Ectodermal cell (in vitro differentiated cells): ENCODE measurements around the gene SH2B3.

Source experiments
- H3K27ac ChIP-seq: 2 replicates; pipeline ENCODE4 v1.7.0; 2013; ENCODE audit warnings: mild to moderate bottlenecking, low read depth, low read length; ENCODE audit not compliant: insufficient read depth, poor library complexity, severe bottlenecking
- H3K27me3 ChIP-seq: 2 replicates; pipeline ENCODE4 v1.7.0; 2013; ENCODE audit warnings: mild to moderate bottlenecking, low read length; ENCODE audit not compliant: insufficient read depth, control insufficient read depth, poor library complexity, severe bottlenecking
- H3K36me3 ChIP-seq: one replicate; pipeline ENCODE4 v1.7.0; 2013; ENCODE audit warnings: low read length; ENCODE audit not compliant: control insufficient read depth, insufficient read depth
- H3K4me1 ChIP-seq: one replicate; pipeline ENCODE4 v1.7.0; 2013; ENCODE audit warnings: low read length; ENCODE audit not compliant: control insufficient read depth, insufficient read depth
- H3K4me3 ChIP-seq: 2 replicates; pipeline ENCODE4 v1.7.0; 2013; ENCODE audit warnings: low read depth, low read length, control low read depth; ENCODE audit not compliant: insufficient read depth
- H3K9me3 ChIP-seq: 2 replicates; pipeline ENCODE4 v1.7.0; 2013; ENCODE audit warnings: mild to moderate bottlenecking, low read length, moderate library complexity; ENCODE audit not compliant: control insufficient read depth
- WGBS, 2 experiments: methylation state at CpG; one replicate each; pipeline ENCODE4 v1.1.7; 2013; ENCODE audit warnings: missing lambda C conversion rate in 2 of 2; 5-methylcytosine and 5-hydroxymethylcytosine counted together

Gene SH2B3

DNA sequence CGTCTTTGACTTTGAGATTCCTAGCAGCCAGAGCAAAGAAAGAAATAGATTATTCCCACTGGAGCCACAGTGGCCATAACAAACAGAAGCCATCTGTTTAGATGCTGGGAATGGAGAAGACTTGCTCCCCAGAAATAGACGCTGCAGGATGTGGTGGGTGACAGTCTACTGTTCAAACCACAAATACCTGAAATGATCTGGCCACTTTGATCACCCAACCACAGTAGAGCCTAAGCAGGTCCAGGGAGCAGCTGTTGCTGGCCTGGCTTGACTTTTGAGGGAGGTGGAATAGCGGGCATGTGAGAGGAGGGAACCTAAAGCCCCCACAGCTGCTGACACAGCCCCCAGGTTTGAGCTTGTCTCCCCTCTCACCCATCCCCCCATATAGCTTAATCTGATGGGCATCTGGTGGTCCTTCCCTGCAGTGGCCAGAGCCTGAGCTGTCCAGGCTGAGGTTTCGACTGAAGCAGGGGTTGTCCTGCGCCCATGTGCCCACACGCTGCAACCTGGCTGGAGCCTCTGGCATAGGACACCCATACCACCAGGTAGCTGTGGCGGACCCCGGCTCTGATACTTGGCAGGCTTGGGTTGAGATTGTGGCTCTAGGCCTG lies 38.7 kb downstream of the SH2B3 start:
- H3K4me1 ChIP-seq: peaks cover 5% of the 10 kb centered on the region
- H3K4me3 ChIP-seq: no peak overlapping the region
- H3K27me3 ChIP-seq: no peaks in the 10 kb centered on the region
- 94 to 95% methylated on average over 8 of the region's 8 CpGs for WGBS, 2 experiments
- no peaks in the 10 kb centered on the region for H3K36me3 ChIP-seq
- no peak overlapping the region for H3K27ac ChIP-seq
- H3K9me3 ChIP-seq: no peaks in the 10 kb centered on the region

GRCh38 chr12:111444925-111445725 lies 39.4 kb downstream of the SH2B3 start:
- 86 to 88% methylated on average over 11 of the region's 11 CpGs for WGBS, 2 experiments
- Histone ChIP-seq H3K4me3 (no peak overlapping the region), H3K36me3 (no peaks in the 10 kb centered on the region)

DNA sequence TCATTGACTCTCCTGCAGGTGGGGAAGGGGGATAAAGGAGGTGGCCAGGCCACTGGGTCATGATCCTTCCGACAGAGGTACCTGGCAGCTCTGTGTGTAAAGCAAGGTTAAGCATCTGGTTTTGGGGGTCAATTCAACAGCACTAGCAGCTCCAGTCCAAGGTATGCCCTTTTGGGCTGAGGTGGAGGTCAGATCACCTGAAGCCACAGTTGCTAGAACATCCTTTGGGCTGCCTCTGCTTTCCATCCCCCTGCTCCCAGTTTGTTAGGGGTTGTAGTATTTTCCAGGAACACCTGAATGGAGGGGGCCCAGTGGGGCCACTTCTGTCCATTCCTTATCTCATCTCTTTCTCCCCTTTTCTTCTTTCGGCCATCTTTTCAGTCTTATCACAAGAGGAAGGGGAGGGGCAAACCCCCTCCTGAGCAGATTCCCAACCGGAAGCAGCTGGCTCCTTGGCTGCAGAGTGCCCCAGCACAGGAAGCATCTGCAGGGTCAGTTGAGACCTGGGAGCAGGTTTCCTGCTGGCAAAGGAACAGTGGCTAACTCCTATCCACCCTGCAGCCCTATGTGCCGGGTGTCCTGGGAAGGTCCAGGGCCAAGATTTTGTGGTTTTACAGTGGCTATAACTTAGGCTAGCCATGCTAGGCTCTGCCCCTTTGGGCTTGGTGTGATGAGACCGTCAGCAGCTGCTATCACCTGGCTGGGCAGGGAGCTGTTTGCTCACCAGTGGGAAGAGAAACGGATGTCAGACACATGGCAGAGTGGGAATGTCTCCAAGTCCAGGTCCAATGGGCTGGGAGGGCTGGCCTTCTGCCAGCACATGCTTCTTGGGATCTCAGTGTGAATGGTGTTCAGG lies 40.2 kb downstream of the SH2B3 start:
- Histone ChIP-seq H3K4me3 (no peak overlapping the region), H3K9me3 (no peaks in the 10 kb centered on the region), H3K27me3 (no peaks in the 10 kb centered on the region), H3K27ac (no peak overlapping the region), H3K4me1 (peaks cover 5% of the 10 kb centered on the region), H3K36me3 (peaks cover 7% of the 10 kb centered on the region)
- 75 to 79% methylated on average over 6 of the region's 6 CpGs for WGBS, 2 experiments

More at GRCh38 chr12:111444925-111445725, 39.4 kb downstream of the SH2B3 start:
- no peaks in the 10 kb centered on the region for H3K9me3 ChIP-seq
- H3K27ac ChIP-seq: no peak overlapping the region
- no peaks in the 10 kb centered on the region for H3K27me3 ChIP-seq
- H3K4me1 ChIP-seq: peaks cover 5% of the 10 kb centered on the region

GRCh38 chr12:111446631-111447570 lies 41.2 kb downstream of the SH2B3 start:
- 94% methylated on average over 20 of the region's 20 CpGs for WGBS, 2 experiments
- Histone ChIP-seq H3K27me3 (no peaks in the 10 kb centered on the region), H3K4me1 (peaks cover 5% of the 10 kb centered on the region), H3K36me3 (peaks cover 10% of the 10 kb centered on the region), H3K9me3 (no peaks in the 10 kb centered on the region), H3K4me3 (no peak overlapping the region), H3K27ac (no peak overlapping the region)

DNA sequence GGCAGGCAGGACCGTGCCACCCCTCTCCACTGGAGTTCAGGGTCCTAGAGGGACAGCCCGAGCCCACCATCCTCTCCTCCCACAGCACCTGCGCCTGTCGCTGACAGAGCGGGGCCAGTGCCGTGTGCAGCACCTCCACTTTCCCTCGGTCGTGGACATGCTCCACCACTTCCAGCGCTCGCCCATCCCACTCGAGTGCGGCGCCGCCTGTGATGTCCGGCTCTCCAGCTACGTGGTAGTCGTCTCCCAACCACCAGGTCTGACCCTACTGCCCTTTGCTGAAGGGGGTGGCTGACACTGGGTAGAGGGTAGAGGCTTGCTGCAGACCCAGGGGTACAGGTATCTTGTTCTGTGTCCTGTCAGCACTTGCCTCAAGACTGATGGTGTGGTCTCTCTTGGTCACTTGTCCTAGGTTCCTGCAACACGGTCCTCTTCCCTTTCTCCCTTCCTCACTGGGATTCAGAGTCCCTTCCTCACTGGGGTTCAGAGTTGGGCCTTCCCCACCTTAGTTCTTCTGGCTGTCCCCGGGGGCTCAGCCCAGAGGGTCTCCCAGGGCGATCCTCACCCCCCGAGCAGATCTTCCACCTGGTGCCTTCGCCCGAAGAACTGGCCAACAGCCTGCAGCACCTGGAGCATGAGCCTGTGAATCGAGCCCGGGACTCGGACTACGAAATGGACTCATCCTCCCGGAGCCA lies 42.0 kb downstream of the SH2B3 start:
- no peaks in the 10 kb centered on the region for H3K9me3 ChIP-seq
- peaks cover 10% of the 10 kb centered on the region for H3K36me3 ChIP-seq
- WGBS, 2 experiments: 96 to 97% methylated on average over 28 of the region's 28 CpGs
- no peaks in the 10 kb centered on the region for H3K27me3 ChIP-seq
- peaks cover 5% of the 10 kb centered on the region for H3K4me1 ChIP-seq
- no peak overlapping the region for H3K4me3 ChIP-seq
- H3K27ac ChIP-seq: no peak overlapping the region

DNA sequence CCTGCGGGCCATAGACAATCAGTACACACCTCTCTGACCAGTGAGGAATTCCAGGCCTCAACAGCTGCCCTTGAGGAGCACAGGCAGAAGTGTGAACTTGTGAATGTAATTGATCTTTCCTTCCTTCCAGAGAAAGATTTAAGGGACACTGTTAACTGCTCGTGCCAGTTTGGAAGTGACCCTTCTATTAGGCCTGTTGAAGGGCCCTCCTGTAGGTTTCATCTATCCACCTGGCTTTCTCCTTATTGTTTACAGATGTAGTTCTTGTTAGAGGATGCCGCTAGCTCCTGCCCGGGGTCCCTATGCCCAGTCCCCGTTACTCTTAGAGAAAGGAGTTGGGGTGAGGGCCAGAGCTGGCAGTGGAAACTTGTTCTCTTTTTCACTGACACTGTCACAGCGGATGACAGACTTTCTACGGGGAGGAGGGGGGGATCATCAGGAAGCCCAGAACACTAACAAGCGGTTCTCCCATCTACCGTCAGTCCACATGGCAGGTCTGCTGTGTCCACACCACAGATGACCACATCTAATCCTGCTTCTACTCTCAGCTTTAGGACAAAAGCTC lies 42.6 kb downstream of the SH2B3 start:
- H3K27me3 ChIP-seq: no peaks in the 10 kb centered on the region
- no peak overlapping the region for H3K4me3 ChIP-seq
- H3K36me3 ChIP-seq: peaks cover 13% of the 10 kb centered on the region
- WGBS, 2 experiments: 95 to 97% methylated on average over 9 of the region's 9 CpGs
- peaks cover 5% of the 10 kb centered on the region for H3K4me1 ChIP-seq
- no peaks in the 10 kb centered on the region for H3K9me3 ChIP-seq
- no peak overlapping the region for H3K27ac ChIP-seq

DNA sequence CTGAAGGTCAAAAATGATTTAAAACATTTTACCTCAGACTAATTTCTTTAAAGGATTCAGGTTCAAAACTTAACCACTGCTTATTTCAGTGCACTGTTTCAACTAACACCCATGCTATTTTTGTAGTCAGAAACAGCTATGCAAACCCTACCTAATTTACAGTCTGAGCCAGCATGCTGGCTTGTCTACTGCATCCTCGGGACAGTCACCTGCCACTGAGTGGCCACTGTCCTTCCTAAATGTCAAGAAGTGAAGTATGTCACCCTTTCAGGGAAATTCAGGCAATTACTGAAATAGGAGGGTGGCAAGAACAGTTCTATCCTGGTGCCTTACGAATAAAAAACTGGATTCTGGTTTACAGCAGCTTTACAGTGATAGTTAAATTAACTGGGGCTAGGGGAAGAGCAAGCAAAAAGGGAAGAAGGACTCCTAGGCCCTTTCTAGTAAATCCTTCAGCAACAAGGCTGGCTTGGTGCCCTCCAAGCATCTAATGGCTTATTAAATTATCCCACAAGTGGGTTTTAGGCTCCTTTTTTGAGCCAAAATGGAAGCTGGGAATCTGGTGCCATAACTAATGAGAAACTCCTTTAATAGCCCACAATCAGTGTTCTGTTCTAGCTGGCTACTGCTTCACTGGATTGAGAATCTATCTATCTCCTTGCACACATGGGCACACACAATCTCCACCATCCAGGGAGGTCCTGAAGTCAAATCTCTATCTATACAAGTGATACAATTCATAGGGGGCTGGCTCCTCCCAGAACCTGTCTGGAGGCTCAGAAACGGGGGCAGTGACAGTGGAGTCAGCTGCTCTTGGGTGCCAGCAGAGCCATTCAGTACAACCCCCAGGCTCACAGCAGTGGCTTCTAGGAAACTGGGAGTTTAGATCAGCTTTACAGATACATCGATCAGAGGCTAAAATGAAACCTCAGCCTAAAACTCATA lies 43.4 kb downstream of the SH2B3 start:
- Histone ChIP-seq H3K27ac (no peak overlapping the region), H3K4me3 (no peak overlapping the region), H3K36me3 (peaks cover 19% of the 10 kb centered on the region), H3K27me3 (no peaks in the 10 kb centered on the region), H3K4me1 (peaks cover 5% of the 10 kb centered on the region), H3K9me3 (no peaks in the 10 kb centered on the region)
- 93 to 95% methylated on average over 4 of the region's 4 CpGs for WGBS, 2 experiments

- peaks cover 30% of the 10 kb centered on the region for H3K36me3 ChIP-seq
- H3K27me3 ChIP-seq: no peaks in the 10 kb centered on the region
- peaks cover 5% of the 10 kb centered on the region for H3K4me1 ChIP-seq
- WGBS, 2 experiments: 91 to 96% methylated on average over 4 of the region's 4 CpGs
- H3K27ac ChIP-seq: no peak overlapping the region
- H3K4me3 ChIP-seq: no peak overlapping the region
- H3K9me3 ChIP-seq: no peaks in the 10 kb centered on the region
Measured at GRCh38 chr12:111450676-111451075, 45.0 kb downstream of the SH2B3 start.
